Psoas muscle (tissue), 8 donors: Measurements from ENCODE around the gene PKD2. TPM values are rescaled to one million over a fixed set of nuclear protein-coding genes. Genes with fewer than 3 reads are reported as not detected.

Source experiments
- ATAC-seq, 4 donors: fragments of 200-7000 bp; cut with Tn5 transposase; one replicate each; pipeline ENCODE4 v1.9.1; 2020; ENCODE audit warnings: moderate library complexity in 3 of 4, mild to moderate bottlenecking in 2 of 4
- DNase-seq, 2 donors: peaks; one replicate each; pipeline ENCODE4 v3.0.0-alpha.2; 2020
- H3K27ac ChIP-seq: fragments of 200-600 bp; one replicate; pipeline ENCODE4 v1.8.0; 2022
- H3K27me3 ChIP-seq, 3 donors: fragments of 200-600 bp in 1 of 3; one replicate each; pipeline versions ENCODE4 v1.6.1 to v1.8.0; 2013 to 2022; ENCODE audit warnings: low read length in 2 of 3, mild to moderate bottlenecking in 2 of 3, moderate library complexity in 1 of 3; ENCODE audit not compliant: insufficient read depth in 3 of 3
- H3K36me3 ChIP-seq, 2 donors: fragments of 200-600 bp in 1 of 2; one replicate each; pipeline versions ENCODE4 v1.6.1 to v1.8.0; 2013 to 2022; ENCODE audit warnings: low read depth in 1 of 2, mild to moderate bottlenecking in 1 of 2, moderate library complexity in 1 of 2; ENCODE audit not compliant: insufficient read depth in 1 of 2
- H3K4me1 ChIP-seq: fragments of 200-600 bp; one replicate; pipeline ENCODE4 v1.8.0; 2022
- H3K4me3 ChIP-seq: fragments of 200-600 bp; one replicate; pipeline ENCODE4 v1.8.0; 2022; ENCODE audit warnings: mild to moderate bottlenecking
- H3K9me3 ChIP-seq: fragments of 200-600 bp; one replicate; pipeline ENCODE4 v1.8.0; 2022
- CTCF ChIP-seq: fragments of 200-600 bp; IDR thresholded peaks from one replicate; pipeline ENCODE4 v1.8.0; 2022; ENCODE audit warnings: antibody characterized with exemption
- WGBS, 3 donors: extraction: QIAGEN DNeasy Blood & Tissue Kit; methylation state at CpG; one replicate each; pipeline versions ENCODE4 v1.1.6 to v1.1.7; 2013; 5-methylcytosine and 5-hydroxymethylcytosine counted together
- intact Hi-C, 2 donors: fragments of 100-400 bp; cut with DNase I; formaldehyde crosslinking; loops; one replicate each; pipeline versions ENCODE4 v1.11.0 to v1.14.2; 2022
- polyA plus RNA-seq, 3 donors: library from polyadenylated mRNA; stranded (reverse); fragments of 200-250 nt; gene quantifications; one replicate each; pipeline ENCODE4 v1.2.3, GENCODE V29; 2013
- total RNA-seq, 4 donors: library from RNA; stranded (reverse); fragmentation: NEBNext Ultra II Directional in 2 of 4; extraction: Animal tissue kit (Norgen Biotek cat#: 25700) in 2 of 4; gene quantifications; one replicate each; pipeline versions ENCODE4 v1.2.1 to v1.2.4, GENCODE V29; 2021 to 2023
- donor health status: healthy with polysubstance abuse.
- donor health status: DM: no; HTN: no; CAD: no; lungs with moderate emphysema.
- donor health status: Bipolar disorder and iron deficiency.
- donor health status: healthy.
- donor health status: DM: yes; HTN: yes; CAD: no.
- donor health status: DM: no; HTN: no; CAD: no.
- donor health status: DM: no; HTN: no; CAD: no.
- donor health status: DM: yes; HTN: yes; CAD: no.

The PKD2 gene
- total and polyA plus RNA-seq, 7 donors = 2.1 to 8.3 (median 2.9) TPM

- 29 to 53% (median 50%) methylated on average over 2 of the region's 2 CpGs for WGBS, 3 donors
- ATAC-seq = no peak
- H3K4me1 ChIP-seq = no peaks in the 10 kb centered on the region
Observed at GRCh38 chr4:88041626-88042025, 34.2 kb downstream of the PKD2 start.

GRCh38 chr4:88043001-88043400 is 35.6 kb downstream of the PKD2 start:
- no peaks in the 10 kb centered on the region for H3K4me1 ChIP-seq
- no peak for TF ChIP-seq CTCF
- ATAC-seq (no peak), DNase-seq (no peak)
- H3K4me3 ChIP-seq = no peak overlapping the region
- no peak overlapping the region for H3K27ac ChIP-seq
- peaks cover 7 to 93% of the 10 kb centered on the region in 2 donors for H3K36me3 ChIP-seq
- WGBS, 3 donors = 40 to 61% (median 51%) methylated on average over 1 of the region's 1 CpG
- no peaks in the 10 kb centered on the region for H3K9me3 ChIP-seq
- intact Hi-C loops = no loop called here
- no peaks in the 10 kb centered on the region for H3K27me3 ChIP-seq

More at GRCh38 chr4:88041626-88042025, 34.2 kb downstream of the PKD2 start:
- TF ChIP-seq CTCF = no peak
- H3K9me3 ChIP-seq = no peaks in the 10 kb centered on the region
- intact Hi-C loops = no loop called here
- no peak overlapping the region for H3K4me3 ChIP-seq
- no peak for DNase-seq
- H3K27me3 ChIP-seq = no peaks in the 10 kb centered on the region
- H3K36me3 ChIP-seq = peaks cover 7 to 97% of the 10 kb centered on the region in 2 donors
- H3K27ac ChIP-seq = no peak overlapping the region

- Histone ChIP-seq H3K36me3 (peaks cover 7 to 91% of the 10 kb centered on the region in 2 donors), H3K27me3 (no peaks in the 10 kb centered on the region), H3K4me1 (no peaks in the 10 kb centered on the region), H3K9me3 (no peaks in the 10 kb centered on the region), H3K4me3 (no peak overlapping the region), H3K27ac (no peak overlapping the region)
- TF ChIP-seq CTCF = no peak
- 77 to 83% (median 80%) methylated on average over 8 of the region's 8 CpGs for WGBS, 3 donors
- DNase-seq = no peak
- no peak for ATAC-seq
- intact Hi-C loops = no loop called here
Observed at GRCh38 chr4:88043586-88044340, 36.3 kb downstream of the PKD2 start.

- Histone ChIP-seq H3K27me3 (no peaks in the 10 kb centered on the region), H3K4me3 (no peak overlapping the region), H3K36me3 (peaks cover 7 to 86% of the 10 kb centered on the region in 2 donors), H3K4me1 (no peaks in the 10 kb centered on the region), H3K9me3 (no peaks in the 10 kb centered on the region), H3K27ac (no peak overlapping the region)
- ATAC-seq (no peak), DNase-seq (no peak)
- intact Hi-C loops = no loop called here
- TF ChIP-seq CTCF = no peak
Observed at GRCh38 chr4:88045021-88045420, 37.6 kb downstream of the PKD2 start.

GRCh38 chr4:88054229-88054628 is 46.8 kb downstream of the PKD2 start:
- WGBS, 3 donors = 85 to 91% (median 86%) methylated on average over 4 of the region's 4 CpGs
- Histone ChIP-seq H3K36me3 (peaks cover 0 to 49% of the 10 kb centered on the region in 2 donors), H3K4me1 (no peaks in the 10 kb centered on the region), H3K4me3 (no peak overlapping the region), H3K9me3 (no peaks in the 10 kb centered on the region), H3K27ac (no peak overlapping the region), H3K27me3 (no peaks in the 10 kb centered on the region)
- TF ChIP-seq CTCF = no peak
- no peak for ATAC-seq
- intact Hi-C loops = no loop called here
- peak in 1 of 2 donors; percentile 19 for DNase-seq
